Mesothelial cell of epicardium (in vitro differentiated cells): ENCODE results near the gene AOPEP. TPM values are rescaled to one million over a fixed set of nuclear protein-coding genes. Genes with fewer than 3 reads are reported as not detected.

Experiments used
- DNase-seq, 2 experiments: peaks; one replicate each; pipeline ENCODE4 v3.0.0; 2021; ENCODE audit warnings: low spot score in 2 of 2; ENCODE audit not compliant: unreplicated experiment in 2 of 2
- H3K27ac Mint-ChIP-seq: 2 replicates; pipeline ENCODE4 v1.8.0; 2021; ENCODE audit warnings: mixed read lengths
- H3K27me3 Mint-ChIP-seq: 2 replicates; pipeline ENCODE4 v1.8.0; 2021; ENCODE audit warnings: low read depth, mixed read lengths
- H3K36me3 Mint-ChIP-seq: 2 replicates; pipeline ENCODE4 v1.8.0; 2021; ENCODE audit warnings: mixed read lengths
- H3K4me1 Mint-ChIP-seq: 2 replicates; pipeline ENCODE4 v1.8.0; 2021; ENCODE audit warnings: mixed read lengths
- H3K4me3 Mint-ChIP-seq: 2 replicates; pipeline ENCODE4 v1.8.0; 2021; ENCODE audit warnings: mild to moderate bottlenecking, moderate library complexity, mixed read lengths
- H3K9me3 Mint-ChIP-seq: 2 replicates; pipeline ENCODE4 v1.8.0; 2021; ENCODE audit warnings: mixed read lengths
- CTCF ChIP-seq: fragments of 200-600 bp; sonication (generic); IDR thresholded peaks from one replicate; pipeline ENCODE4 v1.5.0; 2021; ENCODE audit warnings: antibody characterized with exemption; ENCODE audit not compliant: unreplicated experiment
- total RNA-seq: library from RNA; stranded (reverse); gene quantifications from 3 replicates; pipeline ENCODE4 v1.2.1, GENCODE V29; 2021

Gene AOPEP
- total RNA-seq, 1 donor from 2014 or later = 63.0 TPM

- peak overlapping the region; percentile 44 for H3K27ac Mint-ChIP-seq
- peaks cover 8% of the 10 kb centered on the region for H3K36me3 Mint-ChIP-seq
- peaks cover 57% of the 10 kb centered on the region for H3K4me1 Mint-ChIP-seq
- H3K27me3 Mint-ChIP-seq = no peaks in the 10 kb centered on the region
- no peak for TF ChIP-seq CTCF
- DNase-seq = no peak
- H3K9me3 Mint-ChIP-seq = no peaks in the 10 kb centered on the region
- no peak overlapping the region for H3K4me3 Mint-ChIP-seq
These were observed 245.1 kb downstream of the AOPEP start for GRCh38 chr9:94971378-94972131.

GRCh38 chr9:94973451-94973941, 247.0 kb downstream of the AOPEP start:
- Mint-ChIP-seq H3K4me3 (no peak overlapping the region), H3K36me3 (no peaks in the 10 kb centered on the region), H3K27me3 (no peaks in the 10 kb centered on the region), H3K27ac (peak overlapping the region; percentile 58), H3K9me3 (no peaks in the 10 kb centered on the region), H3K4me1 (peaks cover 60% of the 10 kb centered on the region)
- no peak for DNase-seq
- TF ChIP-seq CTCF = no peak

- Mint-ChIP-seq H3K36me3 (no peaks in the 10 kb centered on the region), H3K4me1 (peaks cover 60% of the 10 kb centered on the region), H3K4me3 (no peak overlapping the region), H3K27me3 (no peaks in the 10 kb centered on the region), H3K9me3 (no peaks in the 10 kb centered on the region), H3K27ac (no peak overlapping the region)
- no peak for DNase-seq
- TF ChIP-seq CTCF = no peak
These were observed 247.8 kb downstream of the AOPEP start for GRCh38 chr9:94974154-94974879.

- H3K36me3 Mint-ChIP-seq = peaks cover 3% of the 10 kb centered on the region
- H3K4me3 Mint-ChIP-seq = no peak overlapping the region
- H3K9me3 Mint-ChIP-seq = no peaks in the 10 kb centered on the region
- DNase-seq = no peak
- TF ChIP-seq CTCF = no peak
- H3K27ac Mint-ChIP-seq = no peak overlapping the region
- H3K27me3 Mint-ChIP-seq = no peaks in the 10 kb centered on the region
- peaks cover 56% of the 10 kb centered on the region for H3K4me1 Mint-ChIP-seq
These were observed 249.0 kb downstream of the AOPEP start for GRCh38 chr9:94975480-94975879.

GRCh38 chr9:94976077-94976476, 249.6 kb downstream of the AOPEP start:
- no peaks in the 10 kb centered on the region for H3K9me3 Mint-ChIP-seq
- no peak for TF ChIP-seq CTCF
- DNase-seq = no peak
- peak overlapping the region; percentile 54 for H3K27ac Mint-ChIP-seq
- peaks cover 3% of the 10 kb centered on the region for H3K36me3 Mint-ChIP-seq
- peaks cover 56% of the 10 kb centered on the region for H3K4me1 Mint-ChIP-seq
- H3K4me3 Mint-ChIP-seq = no peak overlapping the region
- no peaks in the 10 kb centered on the region for H3K27me3 Mint-ChIP-seq
